HG02970 (cell line): ENCODE results near the gene NPAS3.
"Not testable (repeated sequence)": the region's sequence is repeated elsewhere in the genome, so short reads cannot be mapped to it uniquely, and the experiment has no call there.

Experiments used
- ATAC-seq: cut with Tn5 transposase; IDR thresholded peaks from one replicate; pipeline ENCODE4 v1.9.1; 2021; ENCODE audit warnings: mild to moderate bottlenecking, moderate library complexity, moderate number of reproducible peaks; ENCODE audit not compliant: unreplicated experiment, low FRiP score

The NPAS3 gene

GRCh38 chr14:33065634-33066033 lies 127.0 kb downstream of the NPAS3 start:
- no peak for ATAC-seq

- no peak for ATAC-seq
These were observed 129.4 kb downstream of the NPAS3 start for GRCh38 chr14:33068040-33068439.

GRCh38 chr14:33068626-33069025 lies 129.9 kb downstream of the NPAS3 start:
- no peak for ATAC-seq

GRCh38 chr14:33070475-33070874 lies 131.8 kb downstream of the NPAS3 start:
- ATAC-seq, result no peak

GRCh38 chr14:33073023-33073422 lies 134.3 kb downstream of the NPAS3 start:
- ATAC-seq, result no peak

- ATAC-seq, result no peak
These were observed 142.6 kb downstream of the NPAS3 start for GRCh38 chr14:33081259-33081658.

GRCh38 chr14:33085799-33086198 lies 147.1 kb downstream of the NPAS3 start:
- ATAC-seq, result no peak

- ATAC-seq, result not testable (repeated sequence)
These were observed 149.6 kb downstream of the NPAS3 start for GRCh38 chr14:33088274-33088673.

GRCh38 chr14:33098016-33098415 lies 159.3 kb downstream of the NPAS3 start:
- no peak for ATAC-seq

- no peak for ATAC-seq
These were observed 164.8 kb downstream of the NPAS3 start for GRCh38 chr14:33103489-33103888.

- no peak for ATAC-seq
These were observed 165.3 kb downstream of the NPAS3 start for GRCh38 chr14:33103966-33104365.

GRCh38 chr14:33110737-33111443 lies 172.2 kb downstream of the NPAS3 start:
- no peak for ATAC-seq

GRCh38 chr14:33114331-33114730 lies 175.7 kb downstream of the NPAS3 start:
- no peak for ATAC-seq

GRCh38 chr14:33118668-33119067 lies 180.0 kb downstream of the NPAS3 start:
- no peak for ATAC-seq

GRCh38 chr14:33120341-33120740 lies 181.7 kb downstream of the NPAS3 start:
- no peak for ATAC-seq

GRCh38 chr14:33120966-33121365 lies 182.3 kb downstream of the NPAS3 start:
- ATAC-seq, result no peak

- no peak for ATAC-seq
These were observed 184.6 kb downstream of the NPAS3 start for GRCh38 chr14:33123281-33123680.

- ATAC-seq, result no peak
These were observed 187.8 kb downstream of the NPAS3 start for GRCh38 chr14:33126433-33126832.

GRCh38 chr14:33127531-33127930 lies 188.9 kb downstream of the NPAS3 start:
- ATAC-seq, result no peak

- ATAC-seq, result no peak
These were observed 193.1 kb downstream of the NPAS3 start for GRCh38 chr14:33131801-33132200.

GRCh38 chr14:33134162-33134561 lies 195.5 kb downstream of the NPAS3 start:
- no peak for ATAC-seq

GRCh38 chr14:33134975-33135374 lies 196.3 kb downstream of the NPAS3 start:
- no peak for ATAC-seq
